GM19372 (cell line): ENCODE measurements around the gene COX7B2.
A peak's percentile ranks its signal among the peaks of the same experiment; 100 is the strongest.

Experiments
- ATAC-seq: cut with Tn5 transposase; IDR thresholded peaks from one replicate; pipeline ENCODE4 v1.9.1; 2021; ENCODE audit warnings: mild to moderate bottlenecking, low read depth, moderate library complexity; ENCODE audit not compliant: unreplicated experiment

The COX7B2 gene, protein sequence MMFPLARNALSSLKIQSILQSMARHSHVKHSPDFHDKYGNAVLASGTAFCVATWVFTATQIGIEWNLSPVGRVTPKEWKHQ

DNA sequence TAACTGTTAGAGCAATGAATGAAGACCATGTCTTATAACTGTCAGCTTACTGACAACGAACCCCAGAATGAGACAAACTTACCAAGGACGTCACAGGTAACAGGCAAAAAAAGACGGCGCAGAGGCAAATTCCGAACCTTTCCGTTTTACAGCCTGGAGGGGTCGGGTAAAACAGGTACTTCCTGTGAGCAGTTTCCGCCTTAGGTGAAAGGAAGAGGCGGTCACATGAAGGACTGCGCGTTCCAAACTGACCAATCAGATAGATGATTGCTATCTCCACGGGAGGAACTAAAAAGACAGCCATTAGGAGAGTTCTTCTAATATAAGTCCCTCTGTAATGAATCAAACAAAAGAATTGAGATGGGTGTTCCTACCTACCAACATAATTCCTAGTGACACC, at the start of gene COX7B2:
Gene COX7B2, minus strand, starts transcription at position 168 of the 400 bp plus-strand sequence. CDS start 174,053 bp downstream, outside the sequence.
- ATAC-seq = no peak

DNA sequence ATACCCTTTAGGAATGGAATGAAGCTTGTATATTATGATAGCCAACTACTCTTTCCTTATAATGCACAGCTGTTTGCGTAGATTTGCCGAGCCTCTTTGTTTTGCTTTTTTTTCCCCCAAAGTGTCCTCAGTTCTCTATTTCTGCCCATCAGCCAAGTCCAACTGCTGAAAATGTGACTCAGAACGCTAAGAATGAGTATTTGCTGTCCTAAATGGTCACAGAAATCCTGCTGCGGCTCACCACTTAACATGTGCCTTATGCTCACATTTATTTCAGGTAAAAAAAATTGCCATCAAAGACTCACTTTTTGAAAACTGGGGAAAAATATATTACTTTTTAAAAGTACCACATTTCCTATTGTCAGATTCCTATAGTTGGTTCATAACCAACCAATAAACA, 47.4 kb upstream of the COX7B2 start:
- no peak for ATAC-seq

DNA sequence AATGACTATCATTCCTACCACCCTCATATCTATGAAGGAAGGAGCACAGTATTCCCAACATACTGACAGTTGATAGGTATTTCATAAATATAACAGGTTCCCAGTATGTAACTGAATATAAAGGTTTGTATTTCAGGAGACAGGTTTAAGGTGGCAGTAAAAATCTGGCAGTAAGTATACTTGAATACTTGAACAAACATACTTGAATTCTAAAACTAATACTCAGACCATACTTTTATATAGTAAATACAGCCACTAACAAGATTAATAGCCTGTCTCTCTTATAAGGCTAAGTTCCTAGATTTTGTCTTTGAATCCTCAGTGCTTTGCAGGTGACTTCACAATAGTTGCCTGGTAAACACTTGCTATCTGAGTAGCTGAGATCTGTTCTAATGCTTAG, 46.6 kb upstream of the COX7B2 start:
- ATAC-seq = no peak

DNA sequence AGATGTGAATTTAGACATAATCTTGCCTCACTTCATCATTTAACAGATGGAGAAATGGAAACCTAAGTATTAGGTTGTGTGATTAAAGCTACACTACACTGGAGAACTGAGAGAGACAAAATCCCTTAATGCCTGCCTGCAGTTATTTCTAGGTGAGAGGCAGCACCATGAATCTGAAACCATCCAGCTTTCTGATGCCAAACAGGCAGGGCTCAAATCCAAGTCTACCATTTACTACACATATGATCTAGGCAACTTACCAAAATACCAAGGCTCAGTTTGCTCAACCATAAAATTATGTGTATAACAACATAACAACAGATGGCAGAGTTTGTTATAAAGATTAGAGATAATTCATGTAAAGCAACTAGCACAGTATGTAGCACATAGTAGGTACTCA, 45.6 kb upstream of the COX7B2 start:
- ATAC-seq = no peak

DNA sequence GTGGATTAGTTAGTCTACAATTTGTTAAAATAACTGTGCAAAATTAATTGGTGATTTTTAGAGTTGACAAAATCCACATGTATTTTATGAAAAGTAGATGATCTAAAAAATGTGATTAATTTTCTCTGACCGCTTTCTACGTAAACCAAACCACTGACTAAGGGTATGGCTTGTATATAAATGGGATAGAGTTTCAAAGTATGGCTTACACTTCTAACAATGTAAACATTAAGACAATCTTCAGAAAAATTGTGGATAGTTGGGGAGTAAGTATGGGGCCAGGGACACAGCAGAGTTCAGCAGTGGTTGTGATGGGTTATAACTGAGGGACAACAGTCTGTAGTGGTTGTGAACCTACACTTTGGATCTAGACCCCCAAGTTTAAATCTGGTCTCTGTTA, 44.5 kb upstream of the COX7B2 start:
- ATAC-seq = no peak

DNA sequence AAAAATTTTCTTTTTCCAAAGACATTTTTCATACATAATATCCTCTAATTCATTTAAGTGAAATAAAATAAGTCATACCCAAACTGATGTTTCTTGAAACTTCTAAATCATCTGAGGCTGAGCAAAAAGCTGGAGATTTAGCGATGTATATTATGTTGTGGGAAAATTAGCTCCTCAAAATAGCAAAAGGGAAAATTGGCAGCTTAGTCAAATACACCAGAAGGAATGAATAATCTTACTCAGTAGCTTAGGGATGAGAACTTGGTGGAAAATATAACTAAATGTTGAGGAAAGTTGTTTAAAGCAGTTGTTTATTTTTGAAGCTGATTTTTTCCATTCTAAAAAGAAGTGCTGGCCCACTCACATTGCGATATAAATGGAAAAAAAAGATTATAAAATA, 43.4 kb upstream of the COX7B2 start:
- ATAC-seq = no peak

DNA sequence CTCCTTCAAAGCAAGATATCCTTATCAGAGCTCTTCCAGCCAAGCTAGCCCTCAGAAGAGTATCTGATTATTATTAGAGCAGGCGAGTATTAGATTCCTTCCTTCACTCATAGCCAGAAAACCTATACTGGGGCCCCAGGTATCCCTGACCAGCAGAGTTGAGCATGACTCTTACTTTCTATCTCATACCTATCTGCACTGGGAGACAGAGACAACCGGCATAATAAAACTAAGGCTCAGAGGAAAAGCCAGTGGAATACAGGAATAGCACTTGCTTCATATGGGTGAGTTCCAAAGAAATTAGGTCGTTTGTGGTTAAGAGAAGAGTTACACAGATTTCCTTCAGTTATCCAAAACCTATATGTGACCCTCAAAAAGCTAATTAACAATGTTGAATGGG, 41.8 kb upstream of the COX7B2 start:
- no peak for ATAC-seq

DNA sequence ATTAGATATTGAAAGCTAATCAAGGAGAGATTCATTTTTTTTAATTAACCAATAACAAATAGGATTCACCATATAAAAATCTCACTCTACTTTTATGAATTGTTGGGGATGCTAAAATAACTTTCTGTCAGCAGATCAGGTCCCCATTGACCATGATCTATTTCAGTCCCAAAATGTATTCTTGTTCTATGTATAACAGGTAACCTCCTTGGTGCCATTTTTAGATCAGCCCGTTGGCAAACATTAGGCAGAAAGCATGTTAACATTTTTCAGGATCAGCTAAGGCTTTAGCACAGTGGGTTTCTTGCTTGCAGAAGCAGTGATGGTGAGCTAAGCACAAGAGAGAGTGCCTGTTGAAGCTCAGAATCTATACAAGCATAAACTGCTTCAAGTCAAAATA, 40.8 kb upstream of the COX7B2 start:
- ATAC-seq = no peak

DNA sequence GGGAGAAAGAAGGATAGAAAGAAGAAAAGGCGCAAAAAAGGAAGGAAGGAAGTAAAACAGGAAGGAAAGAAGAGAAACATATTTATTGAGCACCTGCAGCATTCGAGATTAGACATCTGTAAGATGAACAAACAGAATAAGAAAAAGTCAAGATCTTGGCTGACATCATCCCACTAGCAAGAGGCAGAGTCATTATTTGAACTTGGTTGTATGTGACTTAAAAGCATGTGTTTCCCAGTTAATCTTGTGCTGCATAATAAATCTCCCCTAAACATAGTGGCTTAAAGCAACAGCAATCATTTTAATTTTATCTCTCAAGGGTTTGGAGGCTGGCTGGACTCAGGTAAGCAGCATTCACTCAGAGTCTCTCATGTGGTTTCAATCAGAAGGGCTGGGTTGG, 38.5 kb upstream of the COX7B2 start:
- ATAC-seq = no peak

DNA sequence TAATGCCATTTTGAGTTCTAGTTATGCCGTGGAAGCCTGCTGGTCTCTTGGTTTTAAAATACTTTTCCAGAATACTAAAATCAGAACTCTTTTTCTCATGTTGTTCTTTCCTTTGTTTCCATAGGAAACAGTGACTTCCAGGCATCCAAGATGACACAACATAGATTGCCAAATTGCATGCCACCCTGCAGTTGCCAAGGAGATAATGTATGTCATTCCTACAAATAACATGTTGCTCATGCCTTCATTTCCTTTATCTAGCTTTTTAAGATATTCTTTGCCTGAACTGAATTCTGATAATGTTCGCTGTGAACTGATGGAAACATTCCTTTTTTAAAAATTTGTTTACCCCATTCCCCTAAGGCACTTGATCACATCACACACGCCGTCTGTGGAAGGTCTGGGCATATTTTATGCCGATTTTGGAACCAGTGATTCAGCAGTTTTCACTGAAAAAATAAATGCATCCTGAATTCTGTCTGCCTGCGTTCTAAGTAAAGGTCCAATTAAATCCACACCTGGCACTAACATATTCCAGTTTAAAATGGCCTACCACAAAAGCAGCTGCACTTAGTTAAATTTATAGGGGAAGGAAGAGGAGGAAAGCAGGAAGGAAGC, 38.0 kb upstream of the COX7B2 start:
- no peak for ATAC-seq

DNA sequence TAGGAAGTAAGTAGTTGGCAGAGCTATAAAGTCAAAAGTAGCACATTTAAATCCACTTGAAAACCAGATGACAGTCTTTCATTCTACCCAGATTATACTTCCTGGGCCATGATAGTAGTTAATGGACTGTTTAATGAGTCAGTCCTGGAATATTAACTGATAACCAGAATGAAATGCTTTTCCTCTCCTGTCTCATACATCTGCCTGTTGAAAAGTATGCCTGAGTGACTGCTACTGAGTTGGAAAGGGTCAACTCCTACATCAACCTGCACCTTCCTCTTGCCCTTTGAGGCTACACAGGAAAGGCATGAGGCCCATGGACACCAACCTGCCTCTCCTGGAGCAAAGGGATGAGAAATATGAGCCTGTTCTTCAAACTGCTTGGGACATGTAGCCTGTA, 36.0 kb upstream of the COX7B2 start:
- no peak for ATAC-seq

DNA sequence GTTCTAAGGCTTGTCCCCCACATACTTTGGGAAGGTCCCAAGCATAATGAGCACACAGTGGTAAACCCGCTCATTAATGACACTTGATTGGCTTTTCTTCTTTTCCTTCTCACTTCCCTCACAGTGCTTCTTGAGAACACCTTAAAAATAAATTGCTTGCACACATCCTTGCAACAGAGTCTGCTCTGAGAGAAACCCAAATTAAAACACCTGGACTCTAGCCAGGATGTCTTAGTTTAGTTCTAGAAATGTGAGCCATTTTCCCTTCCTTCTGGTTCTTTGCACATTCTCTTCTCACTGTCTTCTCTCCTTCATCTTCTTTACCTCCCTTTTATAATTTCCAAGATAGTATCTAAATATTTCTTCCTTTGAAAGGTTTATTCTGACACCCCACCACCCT, 35.3 kb upstream of the COX7B2 start:
- ATAC-seq = no peak

DNA sequence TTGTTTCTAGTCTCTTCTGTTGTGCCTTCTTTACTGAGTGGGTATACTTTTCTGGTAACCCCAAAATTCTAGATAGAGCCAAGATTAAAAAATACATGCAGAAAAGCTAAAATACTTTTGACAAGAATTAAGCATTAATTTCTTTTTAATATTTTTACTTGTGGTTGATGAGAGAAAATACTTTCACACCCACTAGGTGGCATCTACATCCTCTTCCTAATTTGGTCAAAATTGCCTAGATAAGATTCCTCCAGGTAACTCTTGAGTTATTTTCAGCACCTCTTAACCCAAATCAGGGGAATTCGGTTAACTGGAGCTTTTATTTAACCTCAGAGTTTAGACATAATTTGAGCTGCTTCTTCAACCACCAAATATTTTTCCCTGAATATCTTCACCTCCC, 28.4 kb upstream of the COX7B2 start:
- ATAC-seq = no peak

DNA sequence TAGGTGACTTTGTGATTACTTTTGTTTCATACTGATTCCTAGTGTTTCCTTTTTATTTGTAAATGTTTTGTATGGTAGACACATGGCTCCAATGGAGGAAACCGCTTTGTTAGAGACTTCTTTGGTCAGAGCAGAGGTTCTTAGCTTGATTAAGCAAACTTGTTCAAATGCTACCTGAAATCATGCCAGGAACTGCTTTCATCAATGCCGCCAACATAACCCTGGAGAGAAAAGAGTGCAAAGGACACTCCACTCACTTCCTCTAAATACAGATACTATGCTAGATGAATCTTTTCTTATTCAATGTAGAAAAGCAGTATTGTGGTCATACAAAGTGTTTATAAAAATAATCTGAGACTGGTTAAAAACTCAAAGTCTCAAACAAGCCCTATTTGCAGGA, 25.7 kb upstream of the COX7B2 start:
- ATAC-seq = no peak

DNA sequence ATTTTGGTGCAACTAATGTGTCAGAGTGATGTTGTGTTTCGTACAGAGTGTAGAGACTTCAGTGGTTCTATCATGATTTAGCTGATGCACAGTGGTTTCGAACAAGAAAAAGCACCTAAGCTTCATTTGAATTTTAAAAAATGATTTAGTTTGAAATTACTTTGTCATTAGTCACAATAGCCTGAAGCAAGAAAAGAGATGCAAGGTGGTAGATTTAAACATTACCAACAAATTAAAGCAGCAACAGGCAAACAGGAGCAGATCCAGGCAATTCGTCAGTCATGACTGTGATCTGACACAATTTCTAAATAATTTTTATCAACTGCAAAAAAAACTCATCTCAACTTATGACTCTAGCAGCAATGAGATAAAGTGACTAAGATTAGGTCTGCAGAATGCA, 24.6 kb upstream of the COX7B2 start:
- no peak for ATAC-seq

DNA sequence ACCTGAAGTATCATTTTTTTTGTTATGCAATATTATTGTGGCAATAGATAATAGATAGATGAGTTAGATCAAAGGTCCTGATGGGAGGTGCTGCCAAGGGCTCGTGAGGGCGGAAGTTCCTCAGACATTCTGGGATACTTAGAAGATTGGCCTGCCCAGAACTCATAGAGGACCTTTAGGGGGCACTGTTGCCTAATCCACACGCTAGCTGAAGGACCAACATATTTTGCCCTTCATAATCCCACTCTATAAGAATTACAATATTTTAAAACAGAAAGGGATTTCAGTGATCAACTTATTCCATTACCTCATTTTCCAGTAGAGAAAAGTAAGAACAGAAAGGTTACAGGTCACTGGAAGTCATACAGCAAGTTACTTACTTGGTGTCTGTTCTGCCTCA, 22.9 kb upstream of the COX7B2 start:
- peak; percentile 83 for ATAC-seq

DNA sequence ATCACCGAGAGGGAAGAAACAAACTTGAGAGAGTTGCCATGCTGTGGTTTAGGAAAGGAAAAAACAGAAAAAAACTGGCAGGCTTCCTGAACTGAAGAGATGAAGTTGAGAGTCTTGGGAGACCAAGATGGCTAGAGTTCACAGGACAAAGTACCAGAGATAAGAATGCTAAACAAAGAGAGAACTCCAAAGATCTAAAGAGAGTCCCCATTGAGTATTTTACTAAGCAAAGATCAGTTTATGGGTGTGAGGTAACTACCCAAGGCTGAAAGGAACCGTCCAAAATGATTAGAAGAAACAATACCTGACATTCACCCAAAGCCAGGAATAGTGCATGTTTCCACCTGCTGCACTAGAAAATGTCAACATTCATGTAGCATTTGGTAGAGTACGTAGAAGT, 21.8 kb upstream of the COX7B2 start:
- ATAC-seq = no peak

DNA sequence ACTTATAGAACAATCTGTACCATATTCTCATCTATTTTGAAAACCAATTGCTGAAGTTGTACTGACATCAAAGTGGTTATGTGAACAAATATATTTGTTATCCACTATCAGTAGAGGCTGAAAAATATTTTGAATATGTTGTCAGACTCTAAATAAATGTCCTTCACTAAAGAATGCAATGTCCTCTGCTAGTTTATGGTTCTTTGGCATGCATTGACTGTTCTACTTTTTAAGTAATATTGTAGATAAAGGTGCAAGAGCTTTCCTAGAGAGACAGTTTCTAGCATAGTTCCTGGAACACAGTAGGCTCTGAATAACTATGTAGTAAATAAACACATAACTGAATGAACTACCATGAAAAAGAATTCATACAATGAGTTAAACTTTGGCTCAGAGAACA, 18.2 kb upstream of the COX7B2 start:
- ATAC-seq = no peak

DNA sequence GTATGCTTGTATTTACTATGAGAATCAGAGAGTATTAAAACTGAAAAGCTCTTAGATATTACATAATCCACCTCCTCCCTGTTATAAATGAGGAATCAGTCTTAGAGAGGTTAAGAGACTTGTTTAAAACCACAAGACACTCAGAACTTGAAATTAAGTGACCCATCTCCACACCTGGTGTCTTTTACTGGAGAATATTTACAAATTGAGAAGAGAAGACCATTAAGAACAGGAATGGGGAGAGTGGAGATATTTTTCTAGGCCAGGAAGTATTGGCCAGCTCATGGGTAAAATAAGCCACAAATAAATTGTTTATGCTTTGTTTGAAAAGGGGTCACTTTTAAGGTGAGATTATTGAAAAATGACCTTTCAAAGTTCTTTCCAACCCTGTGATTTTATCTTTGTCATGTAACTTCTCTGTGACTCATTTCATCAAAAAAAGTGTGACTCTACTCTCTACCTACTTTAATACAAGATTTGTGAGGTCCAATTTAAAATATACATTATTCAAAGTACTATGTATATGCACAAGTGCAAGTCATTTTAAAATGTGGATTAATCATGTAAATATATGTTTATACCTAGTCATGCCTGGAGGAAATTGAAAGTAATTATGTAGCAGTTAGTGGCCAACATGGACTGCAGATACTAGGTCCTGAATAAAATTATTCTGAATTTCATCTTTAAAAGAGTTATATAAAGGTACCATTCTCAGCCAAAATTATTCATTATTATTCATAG, 15.9 kb upstream of the COX7B2 start:
- ATAC-seq = no peak

DNA sequence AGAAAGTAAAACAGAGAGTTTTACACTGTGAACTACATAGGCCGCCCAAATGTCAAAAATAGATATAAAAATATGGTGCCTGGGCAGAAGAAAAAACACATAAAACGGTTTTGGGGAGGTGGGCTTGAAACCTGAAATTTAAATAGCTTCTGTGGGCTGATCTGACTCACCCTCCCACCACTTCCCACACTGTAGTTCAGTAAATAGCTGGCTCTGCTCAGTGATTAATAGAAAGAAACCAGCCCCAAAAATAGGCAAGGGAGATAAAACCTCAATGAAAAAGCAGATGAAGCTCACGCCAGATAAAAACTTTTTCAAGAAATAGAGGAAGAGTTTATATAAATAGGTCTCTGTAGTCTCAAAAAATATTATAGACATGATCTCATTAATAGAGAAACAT, 13.2 kb upstream of the COX7B2 start:
- ATAC-seq = no peak

DNA sequence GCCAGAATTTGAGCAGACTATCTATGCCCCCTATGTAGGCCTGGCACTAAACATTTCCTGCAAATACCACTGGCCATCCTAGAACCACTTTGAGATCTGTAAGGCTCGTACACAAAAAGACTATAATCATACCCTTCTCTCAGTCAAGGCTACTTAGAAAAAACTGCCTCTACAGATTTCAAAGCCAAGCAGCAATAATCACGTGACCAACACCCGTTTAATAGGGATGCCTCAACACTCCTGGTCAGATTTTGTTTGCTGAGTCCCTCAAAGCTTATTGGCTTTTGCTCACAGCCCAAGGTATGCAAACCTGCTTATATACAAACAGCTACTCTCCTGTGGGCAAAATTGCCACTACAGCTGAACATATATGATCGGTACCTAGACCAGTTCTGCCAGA, 897 bp downstream of the COX7B2 start:
- ATAC-seq = no peak

DNA sequence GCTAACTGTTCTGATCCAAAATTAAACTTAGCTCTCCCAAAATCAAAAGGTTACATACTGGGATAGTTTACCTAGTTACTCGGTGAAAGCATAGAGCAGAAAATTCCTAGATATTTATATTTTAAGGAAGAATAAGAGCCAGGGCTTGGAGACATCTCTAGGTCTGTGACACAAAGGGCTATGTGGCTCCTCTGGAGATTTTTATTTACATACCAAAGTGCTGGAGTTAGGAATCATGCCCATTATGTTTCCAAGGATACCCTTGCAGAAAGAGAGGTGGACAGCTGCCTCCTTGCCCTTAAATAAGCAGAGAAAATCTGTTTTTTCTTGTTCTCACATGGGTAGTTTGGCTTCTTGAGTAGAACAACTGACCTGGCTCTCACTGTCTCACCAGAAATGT, 9.0 kb downstream of the COX7B2 start:
- ATAC-seq = no peak
